ENCODE data around the gene TEX35. TPM values are rescaled to one million over a fixed set of nuclear protein-coding genes. Genes with fewer than 3 reads are reported as not detected.

The TEX35 gene
- total and polyA plus RNA-seq, 12 donors: 0.03 to 0.56 (median 0.09) TPM; not detected in 9

- 26 to 30% methylated on average over 47 to 54 of the region's 54 CpGs for WGBS, 2 donors
- intact Hi-C loops (cut with DNase I): no loop called here
- Histone ChIP-seq H3K36me3 (peaks cover 0 to 11% (median 0%) of the 10 kb centered on the region in 9 donors), H3K9me3 (no peaks in the 10 kb centered on the region), H3K4me3 (peak overlapping the region; percentile 25 to 56 (median 46)), H3K27me3 (no peaks in the 10 kb centered on the region), H3K27ac (no peak overlapping the region), H3K4me1 (peaks cover 2 to 26% (median 17%) of the 10 kb centered on the region in 9 donors)
- TF ChIP-seq CTCF (IDR thresholded peaks at IDR 0.05): no peak
- ATAC-seq (peak; percentile 18 to 72 (median 48)), DNase-seq (no peak)
These were observed 26.5 kb upstream of the TEX35 start for GRCh38 chr1:178486100-178487069.

GRCh38 chr1:178487070-178487615 is 25.8 kb upstream of the TEX35 start:
- peaks cover 2 to 26% (median 17%) of the 10 kb centered on the region in 9 donors for H3K4me1 ChIP-seq
- no peak overlapping the region for H3K27ac ChIP-seq
- peak overlapping the region in 9 of 10 donors; percentile 34 to 56 (median 50) for H3K4me3 ChIP-seq
- peak in 6 of 8 donors; percentile 8 to 37 (median 26) for ATAC-seq
- no peak for DNase-seq
- peaks cover 0 to 5% (median 0%) of the 10 kb centered on the region in 9 donors for H3K36me3 ChIP-seq
- no peaks in the 10 kb centered on the region for H3K9me3 ChIP-seq
- WGBS, 2 donors: 43 to 45% methylated on average over 20 of the region's 20 CpGs
- no peak for TF ChIP-seq CTCF (IDR thresholded peaks at IDR 0.05)
- no peaks in the 10 kb centered on the region for H3K27me3 ChIP-seq
- intact Hi-C loops (cut with DNase I): no loop called here

GRCh38 chr1:178488393-178488792 is 24.5 kb upstream of the TEX35 start:
- no peaks in the 10 kb centered on the region for H3K36me3 ChIP-seq
- DNase-seq (no peak), ATAC-seq (no peak)
- TF ChIP-seq CTCF (IDR thresholded peaks at IDR 0.05): no peak
- intact Hi-C loops (cut with DNase I): no loop called here
- H3K27me3 ChIP-seq: no peaks in the 10 kb centered on the region
- H3K4me3 ChIP-seq: no peak overlapping the region
- 92 to 95% methylated on average over 4 of the region's 4 CpGs for WGBS, 2 donors
- no peaks in the 10 kb centered on the region for H3K9me3 ChIP-seq
- H3K27ac ChIP-seq: no peak overlapping the region
- H3K4me1 ChIP-seq: peaks cover 2 to 26% (median 17%) of the 10 kb centered on the region in 9 donors

- ATAC-seq (no peak), DNase-seq (no peak)
- Histone ChIP-seq H3K4me3 (no peak overlapping the region), H3K27ac (no peak overlapping the region), H3K36me3 (no peaks in the 10 kb centered on the region), H3K4me1 (peaks cover 2 to 26% (median 17%) of the 10 kb centered on the region in 9 donors), H3K9me3 (no peaks in the 10 kb centered on the region), H3K27me3 (no peaks in the 10 kb centered on the region)
- TF ChIP-seq CTCF (IDR thresholded peaks at IDR 0.05): no peak
- 92 to 94% methylated on average over 4 of the region's 4 CpGs for WGBS, 2 donors
- intact Hi-C loops (cut with DNase I): no loop called here
These were observed 23.5 kb upstream of the TEX35 start for GRCh38 chr1:178489399-178489798.

All from heart right ventricle (tissue), 16 donors.